ENCODE data around the gene TSC2.

DNA sequence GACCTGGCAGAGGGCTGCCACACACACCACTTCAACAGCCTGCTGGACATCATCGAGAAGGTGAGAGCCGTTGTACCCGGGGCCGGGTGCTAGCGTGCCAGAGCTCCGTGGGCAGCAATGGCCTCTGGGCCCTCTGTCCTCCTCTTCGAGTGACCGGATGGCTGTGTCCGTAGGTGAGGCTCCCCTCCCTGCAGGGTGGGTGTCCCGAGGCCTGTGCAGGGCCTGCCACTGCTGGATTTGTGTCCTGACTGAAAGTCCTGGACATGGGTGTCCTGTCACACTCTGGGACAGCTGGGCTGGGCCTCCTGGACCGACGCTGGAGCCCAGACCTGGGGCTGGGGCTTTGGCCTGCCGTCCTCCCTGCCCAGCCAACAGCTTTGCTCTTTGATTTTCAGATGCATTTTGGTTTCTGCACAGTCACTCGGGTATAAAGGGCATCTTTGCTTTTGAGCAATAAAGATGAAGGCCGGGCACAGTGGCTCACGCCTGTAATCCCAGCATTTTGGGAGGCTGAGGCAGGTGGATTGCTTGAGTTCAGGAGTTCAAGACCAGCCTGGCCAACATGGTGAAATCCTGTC, 16.7 kb downstream of the TSC2 start:
- TF ChIP-seq, protein P1, sequence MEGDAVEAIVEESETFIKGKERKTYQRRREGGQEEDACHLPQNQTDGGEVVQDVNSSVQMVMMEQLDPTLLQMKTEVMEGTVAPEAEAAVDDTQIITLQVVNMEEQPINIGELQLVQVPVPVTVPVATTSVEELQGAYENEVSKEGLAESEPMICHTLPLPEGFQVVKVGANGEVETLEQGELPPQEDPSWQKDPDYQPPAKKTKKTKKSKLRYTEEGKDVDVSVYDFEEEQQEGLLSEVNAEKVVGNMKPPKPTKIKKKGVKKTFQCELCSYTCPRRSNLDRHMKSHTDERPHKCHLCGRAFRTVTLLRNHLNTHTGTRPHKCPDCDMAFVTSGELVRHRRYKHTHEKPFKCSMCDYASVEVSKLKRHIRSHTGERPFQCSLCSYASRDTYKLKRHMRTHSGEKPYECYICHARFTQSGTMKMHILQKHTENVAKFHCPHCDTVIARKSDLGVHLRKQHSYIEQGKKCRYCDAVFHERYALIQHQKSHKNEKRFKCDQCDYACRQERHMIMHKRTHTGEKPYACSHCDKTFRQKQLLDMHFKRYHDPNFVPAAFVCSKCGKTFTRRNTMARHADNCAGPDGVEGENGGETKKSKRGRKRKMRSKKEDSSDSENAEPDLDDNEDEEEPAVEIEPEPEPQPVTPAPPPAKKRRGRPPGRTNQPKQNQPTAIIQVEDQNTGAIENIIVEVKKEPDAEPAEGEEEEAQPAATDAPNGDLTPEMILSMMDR (IDR thresholded peaks at IDR 0.05): no peak
- no peak for TF ChIP-seq POLR2AphosphoS5 (IDR thresholded peaks at IDR 0.05)
- TF ChIP-seq POLR2A (IDR thresholded peaks at IDR 0.05): no peak
